GM12892 (cell line): Measurements from ENCODE around the gene TBC1D30.
A peak's percentile ranks its signal among the peaks of the same experiment; 100 is the strongest.
"Not testable (repeated sequence)": the region's sequence is repeated elsewhere in the genome, so short reads cannot be mapped to it uniquely, and the experiment has no call there.

ENCODE experiments used
- DNase-seq: peaks from one replicate; pipeline ENCODE4 v3.0.0; 2011; ENCODE audit not compliant: insufficient read length
- FAIRE-seq: peaks from 2 replicates; lab custom pipeline; 2011; peaks lifted over from hg19 to GRCh38; lab: Jason Lieb, UNC
- POLR2A ChIP-seq: IDR thresholded peaks from 2 replicates; pipeline ENCODE4 v1.6.1; 2011; ENCODE audit warnings: low read depth, low read length, control low read depth
- POLR2AphosphoS5 ChIP-seq: IDR thresholded peaks from 2 replicates; pipeline ENCODE4 v1.6.1; 2011; ENCODE audit warnings: low read depth, low read length, control low read depth
- TAF1 ChIP-seq: IDR thresholded peaks from 2 replicates; pipeline ENCODE4 v1.6.1; 2011; ENCODE audit warnings: low read depth, mild to moderate bottlenecking, control low read depth, low read length, borderline replicate concordance

The TBC1D30 gene

GRCh38 chr12:64840119-64840518, 15.7 kb downstream of the TBC1D30 start:
- FAIRE-seq (no peak), DNase-seq (no peak)
- TF ChIP-seq POLR2A, result no peak
- no peak for TF ChIP-seq POLR2AphosphoS5
- no peak for TF ChIP-seq TAF1

- DNase-seq, result no peak
- TF ChIP-seq POLR2A, result no peak
- TF ChIP-seq POLR2AphosphoS5, result no peak
- TF ChIP-seq TAF1, result no peak
- no peak for FAIRE-seq
Observed at GRCh38 chr12:64840949-64841717, 16.7 kb downstream of the TBC1D30 start.

GRCh38 chr12:64848409-64848808, 24.0 kb downstream of the TBC1D30 start:
- DNase-seq, FAIRE-seq: not testable (repeated sequence)

- DNase-seq (no peak), FAIRE-seq (no peak)
- TF ChIP-seq POLR2A, result no peak
- TF ChIP-seq POLR2AphosphoS5, result no peak
- no peak for TF ChIP-seq TAF1
Observed at GRCh38 chr12:64858882-64859605, 34.6 kb downstream of the TBC1D30 start.

GRCh38 chr12:64860446-64860998, 36.1 kb downstream of the TBC1D30 start:
- FAIRE-seq (no peak), DNase-seq (no peak)
- TF ChIP-seq POLR2AphosphoS5 (no peak), TAF1 (no peak), POLR2A (no peak)

- DNase-seq (no peak), FAIRE-seq (no peak)
- TF ChIP-seq POLR2A (no peak), TAF1 (no peak), POLR2AphosphoS5 (no peak)
Observed at GRCh38 chr12:64864319-64864718, 39.9 kb downstream of the TBC1D30 start.

GRCh38 chr12:64875186-64875585, 50.7 kb downstream of the TBC1D30 start:
- no peak for TF ChIP-seq TAF1
- no peak for TF ChIP-seq POLR2A
- TF ChIP-seq POLR2AphosphoS5, result no peak
- FAIRE-seq, result no peak
- DNase-seq, result no peak

- TF ChIP-seq TAF1 (no peak), POLR2A (no peak), POLR2AphosphoS5 (no peak)
- FAIRE-seq, result no peak
Observed at GRCh38 chr12:64876388-64877071, 52.1 kb downstream of the TBC1D30 start.

GRCh38 chr12:64877363-64878004, 53.0 kb downstream of the TBC1D30 start:
- FAIRE-seq (peak; percentile 65), DNase-seq (no peak)
- TF ChIP-seq POLR2AphosphoS5 (no peak), POLR2A (no peak), TAF1 (no peak)

More at GRCh38 chr12:64876388-64877071, 52.1 kb downstream of the TBC1D30 start:
- DNase-seq, result no peak

- DNase-seq (no peak), FAIRE-seq (no peak)
- TF ChIP-seq TAF1 (no peak), POLR2A (no peak), POLR2AphosphoS5 (no peak)
Observed at GRCh38 chr12:64882687-64883086, 58.2 kb downstream of the TBC1D30 start.
